ENCODE measurements around the gene MTRFR. TPM values are rescaled to one million over a fixed set of nuclear protein-coding genes. Genes with fewer than 3 reads are reported as not detected.

MTRFR gene
- total and polyA plus RNA-seq, 2 donors (not counting 3 experiments of a cell fraction or from before 2014, with no cell fraction given): 9.1 to 14.4 TPM

GRCh38 chr12:123283461-123283860 is 50.2 kb downstream of the MTRFR start:
- Histone ChIP-seq H4K20me1 (replicated peaks; ENCODE audit: control insufficient read depth, extremely low read depth, insufficient read depth, low read length) (no peaks in the 10 kb centered on the region), H3K27ac (ENCODE audit: insufficient read depth, low read depth, low read length) (no peak overlapping the region), H3K79me2 (ENCODE audit: control insufficient read depth, insufficient read depth, low read length) (no peaks in the 10 kb centered on the region), H3K4me3 (replicated peaks in 1 of 3; ENCODE audit: insufficient read depth in 1 of 3, low read depth in 1 of 3, low read length in 3 of 3) (no peak overlapping the region), H3K36me3 (ENCODE audit: control insufficient read depth in 2 of 2, extremely low read depth in 1 of 2, insufficient read depth in 2 of 2, low read length in 2 of 2) (no peaks in the 10 kb centered on the region), H3K9me1 (replicated peaks; ENCODE audit: control insufficient read depth, extremely low read depth, insufficient read depth, low read length) (no peaks in the 10 kb centered on the region), H3K4me1 (ENCODE audit: control insufficient read depth, extremely low read depth, insufficient read depth, low read length) (peaks cover under 1% of the 10 kb centered on the region), H3K9ac (replicated peaks; ENCODE audit: extremely low read depth, insufficient read depth, low read length) (no peak overlapping the region), H3K27me3 (ENCODE audit: control insufficient read depth in 2 of 2, insufficient read depth in 2 of 2, low read length in 2 of 2) (no peaks in the 10 kb centered on the region), H2AFZ (ENCODE audit: low read depth, low read length) (no peak overlapping the region), H3K9me3 (replicated peaks; ENCODE audit: control insufficient read depth, insufficient read depth, low read length) (no peaks in the 10 kb centered on the region), H3K4me2 (ENCODE audit: insufficient read depth, low read length) (no peak overlapping the region)
- DNase-seq (ENCODE audit: low read depth, low spot score): no peak
- POLR2A ChIA-PET: no interaction called here
- intact Hi-C loops (cut with micrococcal nuclease): no loop called here
- dilution Hi-C loops (cut with MboI; ENCODE audit: extremely low pct_ligation_motif_present, low sequenced_read_pairs): loop anchor here (25.0 kb wide), 1 partner anchor 329 kb away; the partner anchor contains the start of gene DDX55
- FAIRE-seq: no peak
- CTCF ChIA-PET: no interaction called here
- TF ChIP-seq EZH2 (IDR thresholded peaks at IDR 0.05; ENCODE audit: borderline replicate concordance, low read depth, low read length, severe bottlenecking) (no peak), GATA2 (IDR thresholded peaks at IDR 0.05; ENCODE audit: insufficient read depth, insufficient read length, low read depth, low read length) (no peak), POLR2A (IDR thresholded peaks at IDR 0.05; ENCODE audit: low read depth, low read length) (no peak), FOS (IDR thresholded peaks at IDR 0.05; ENCODE audit: borderline replicate concordance, insufficient read depth, low read length) (no peak), POLR2AphosphoS5 (IDR thresholded peaks at IDR 0.05; ENCODE audit: insufficient read depth, low read depth, low read length) (no peak), JUN (IDR thresholded peaks at IDR 0.05; ENCODE audit: borderline replicate concordance, insufficient read depth, insufficient read length, low read depth) (no peak), MAX (IDR thresholded peaks at IDR 0.05; ENCODE audit: insufficient read depth, insufficient read length) (no peak), MYC (IDR thresholded peaks at IDR 0.05; ENCODE audit: low read depth, low read length) (no peak)
- TF ChIP-seq, protein P1, sequence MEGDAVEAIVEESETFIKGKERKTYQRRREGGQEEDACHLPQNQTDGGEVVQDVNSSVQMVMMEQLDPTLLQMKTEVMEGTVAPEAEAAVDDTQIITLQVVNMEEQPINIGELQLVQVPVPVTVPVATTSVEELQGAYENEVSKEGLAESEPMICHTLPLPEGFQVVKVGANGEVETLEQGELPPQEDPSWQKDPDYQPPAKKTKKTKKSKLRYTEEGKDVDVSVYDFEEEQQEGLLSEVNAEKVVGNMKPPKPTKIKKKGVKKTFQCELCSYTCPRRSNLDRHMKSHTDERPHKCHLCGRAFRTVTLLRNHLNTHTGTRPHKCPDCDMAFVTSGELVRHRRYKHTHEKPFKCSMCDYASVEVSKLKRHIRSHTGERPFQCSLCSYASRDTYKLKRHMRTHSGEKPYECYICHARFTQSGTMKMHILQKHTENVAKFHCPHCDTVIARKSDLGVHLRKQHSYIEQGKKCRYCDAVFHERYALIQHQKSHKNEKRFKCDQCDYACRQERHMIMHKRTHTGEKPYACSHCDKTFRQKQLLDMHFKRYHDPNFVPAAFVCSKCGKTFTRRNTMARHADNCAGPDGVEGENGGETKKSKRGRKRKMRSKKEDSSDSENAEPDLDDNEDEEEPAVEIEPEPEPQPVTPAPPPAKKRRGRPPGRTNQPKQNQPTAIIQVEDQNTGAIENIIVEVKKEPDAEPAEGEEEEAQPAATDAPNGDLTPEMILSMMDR (IDR thresholded peaks at IDR 0.05; ENCODE audit: extremely low read depth in 1 of 2, insufficient read depth in 1 of 2, low read depth in 1 of 2, low read length in 2 of 2): no peak
- BruUV-seq (replicated peaks): no TSS peak
